Stimulated activated CD4-positive, alpha-beta T cell treated with anti-CD3 and anti-CD28 coated beads, Interleukin-2, amount 100 ng/mL, for 48 hours (primary cell): ENCODE results near the gene ZNF17.
A peak's percentile ranks its signal among the peaks of the same experiment; 100 is the strongest.
"Not testable (repeated sequence)": the region's sequence is repeated elsewhere in the genome, so short reads cannot be mapped to it uniquely, and the experiment has no call there.

Source experiments
- DNase-seq, 2 donors: peaks; one replicate each; pipeline ENCODE4 v3.0.0-alpha.2; 2020

The ZNF17 gene

DNA sequence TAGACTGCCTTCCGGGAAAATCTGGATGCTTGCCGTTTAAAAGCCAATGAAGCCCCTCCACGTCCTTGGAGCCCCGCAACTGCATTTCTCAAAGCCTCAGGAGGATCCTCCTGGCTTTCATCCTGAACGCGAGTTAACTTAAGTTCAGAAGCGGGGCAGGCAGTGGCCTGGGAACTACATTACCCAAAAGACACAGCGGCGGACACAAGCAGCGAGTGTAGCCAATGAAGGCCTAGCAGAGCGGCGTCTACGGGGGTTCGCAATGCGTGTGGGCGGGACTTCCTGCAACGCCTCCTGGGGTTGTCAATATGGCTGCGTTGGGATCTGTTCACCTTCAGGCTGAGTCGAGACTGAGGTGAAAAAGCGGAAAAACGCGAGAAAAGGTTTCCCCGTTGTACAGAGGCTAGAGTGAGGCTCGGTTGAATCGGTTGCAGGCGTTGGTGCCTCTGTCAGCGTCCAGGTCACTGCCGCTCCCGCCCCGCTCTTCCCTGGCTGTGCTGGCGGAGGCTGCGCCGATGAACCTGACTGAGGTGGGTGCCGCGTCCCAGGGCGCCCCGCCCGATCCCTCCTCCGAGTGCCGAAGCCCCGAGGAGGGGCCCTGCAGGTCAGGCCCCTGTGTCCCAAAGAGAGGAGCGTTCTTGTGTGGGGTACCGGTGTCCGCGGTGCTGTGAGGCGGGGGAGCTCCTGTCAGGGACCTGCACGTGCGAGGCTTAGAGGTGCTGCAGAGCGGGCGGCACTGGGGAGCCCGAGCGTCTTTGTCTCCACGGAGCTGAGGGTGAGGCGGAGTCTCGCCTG is at the start of gene ZNF17:
TSS of gene ZNF17 (plus strand) at position 285 of the 795 bp plus-strand sequence. CDS start 2,455 bp downstream, outside the sequence.
- peak; percentile 80 to 86 for DNase-seq

DNA sequence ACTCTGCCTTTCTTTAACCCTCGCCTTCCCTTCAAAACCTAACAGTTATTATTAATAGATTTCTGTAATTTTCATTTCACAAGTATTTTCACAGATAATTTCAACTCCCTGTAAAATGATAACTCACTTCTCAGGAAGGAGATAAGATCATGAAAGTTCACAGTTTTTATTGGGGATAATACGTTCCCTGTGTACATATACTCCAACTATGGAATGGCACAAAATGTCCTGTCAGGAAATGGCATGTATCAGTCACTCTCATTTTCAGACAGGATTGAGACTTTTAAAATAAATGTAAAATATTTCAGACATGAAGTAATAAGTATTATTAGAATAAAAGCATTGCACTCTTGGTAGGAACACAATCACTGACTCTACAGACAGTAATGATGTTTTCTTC is 48.5 kb upstream of the ZNF17 start:
- DNase-seq = no peak

DNA sequence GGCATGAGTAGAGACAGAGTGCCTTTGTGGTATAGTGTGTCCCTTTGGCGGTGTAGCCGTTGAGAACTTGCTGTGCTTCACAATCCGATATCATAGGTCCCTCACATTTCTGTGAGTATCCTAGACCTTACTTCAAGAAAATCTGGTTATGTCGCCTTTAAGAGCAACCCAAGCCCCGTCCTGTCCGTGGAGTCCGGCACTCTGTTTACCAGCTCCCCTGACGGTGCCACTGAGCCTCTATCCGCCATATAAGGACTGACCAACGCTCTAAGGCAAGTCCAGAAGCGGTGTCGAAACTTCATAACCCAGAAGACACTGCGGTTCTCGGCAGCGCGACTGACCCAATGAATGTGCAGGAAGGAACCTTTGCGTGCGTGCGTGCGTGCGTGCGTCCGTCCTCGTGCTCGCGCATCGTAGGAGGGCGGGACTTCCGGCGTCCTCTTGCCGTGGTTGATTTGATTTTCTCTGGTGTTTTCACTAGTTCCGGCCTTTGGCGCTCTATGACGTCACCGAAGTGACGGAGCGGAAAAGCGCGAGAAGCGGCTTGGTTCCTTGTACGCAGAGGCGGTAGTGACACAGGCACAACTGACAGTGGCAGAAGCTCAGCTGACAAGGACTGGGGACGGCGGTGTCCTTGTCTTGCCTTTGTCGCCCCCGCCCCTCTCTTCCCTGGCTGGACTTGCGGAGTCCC is 47.8 kb upstream of the ZNF17 start, which contains the start of the genes TRAPPC2B and ZNF547:
TSS of gene TRAPPC2B (plus strand) at position 555 of the 691 bp plus-strand sequence. CDS start 1,283 bp downstream, outside the sequence.
TSS of gene ZNF547 (plus strand) at position 555 of the 691 bp plus-strand sequence. CDS start 5,005 bp downstream, outside the sequence.
- DNase-seq = peak; percentile 93 to 94

DNA sequence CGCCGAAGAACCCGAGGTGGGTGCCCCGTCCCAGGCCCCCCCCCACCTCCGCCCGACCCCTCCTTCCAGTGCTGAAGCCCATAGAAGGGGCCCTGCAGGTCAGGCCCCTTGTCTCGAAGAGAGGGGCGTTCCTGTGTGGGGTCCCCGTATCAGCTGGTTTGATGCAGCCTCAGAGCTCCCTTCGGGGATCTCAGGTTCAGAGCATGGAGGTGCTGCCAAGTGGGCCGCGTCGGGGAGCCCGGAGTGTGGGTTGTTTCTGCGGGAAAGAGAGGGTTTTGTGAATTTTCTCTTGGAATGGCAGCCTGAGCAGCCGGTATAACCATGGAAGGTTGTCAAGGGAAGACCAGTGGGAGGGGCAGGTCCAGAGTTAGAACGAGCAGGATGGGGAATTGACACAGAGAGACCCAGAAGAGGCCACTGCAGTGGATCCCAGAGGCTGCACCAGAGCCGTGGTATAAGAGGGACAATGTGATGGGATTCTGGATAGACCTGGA is 47.2 kb upstream of the ZNF17 start:
- no peak for DNase-seq

DNA sequence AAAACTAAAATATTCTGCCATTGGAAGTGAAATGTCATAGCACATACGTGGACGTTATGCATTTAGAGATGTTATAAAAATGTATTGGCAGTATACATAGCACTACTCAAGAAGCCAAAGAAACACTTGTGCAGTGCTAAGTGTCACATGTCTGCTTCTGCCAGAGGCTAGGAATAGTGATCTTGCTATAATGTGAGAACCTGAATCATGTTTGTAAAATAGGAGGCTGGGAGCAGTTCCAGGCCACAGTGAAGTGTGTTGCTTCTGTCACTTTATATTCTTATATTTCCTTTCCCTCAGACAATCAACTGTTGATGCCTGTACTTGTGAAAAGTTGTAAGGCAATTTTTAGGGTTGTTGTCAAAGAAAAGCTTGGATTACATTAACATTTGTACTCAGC is 44.2 kb upstream of the ZNF17 start:
- no peak for DNase-seq

DNA sequence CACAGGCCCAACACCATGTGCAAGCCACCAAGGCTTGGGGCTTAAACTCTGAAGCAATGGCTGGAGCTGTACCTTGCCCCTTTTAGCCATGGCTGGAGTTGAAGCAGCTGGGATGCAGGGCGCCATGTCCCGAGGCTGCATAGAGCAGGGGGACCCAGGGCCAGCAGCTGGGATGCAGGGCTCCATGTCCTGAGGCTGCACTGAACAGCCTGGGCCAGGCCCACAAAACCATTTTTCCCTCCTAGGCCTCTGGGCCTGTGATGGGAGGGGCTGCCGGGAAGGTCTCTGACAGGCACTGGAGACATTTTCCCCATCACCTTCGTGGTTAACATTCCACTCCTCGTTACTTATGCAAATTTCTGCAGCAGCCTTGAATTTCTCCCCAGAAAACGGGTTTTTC is 36.8 kb upstream of the ZNF17 start:
- DNase-seq = no peak

DNA sequence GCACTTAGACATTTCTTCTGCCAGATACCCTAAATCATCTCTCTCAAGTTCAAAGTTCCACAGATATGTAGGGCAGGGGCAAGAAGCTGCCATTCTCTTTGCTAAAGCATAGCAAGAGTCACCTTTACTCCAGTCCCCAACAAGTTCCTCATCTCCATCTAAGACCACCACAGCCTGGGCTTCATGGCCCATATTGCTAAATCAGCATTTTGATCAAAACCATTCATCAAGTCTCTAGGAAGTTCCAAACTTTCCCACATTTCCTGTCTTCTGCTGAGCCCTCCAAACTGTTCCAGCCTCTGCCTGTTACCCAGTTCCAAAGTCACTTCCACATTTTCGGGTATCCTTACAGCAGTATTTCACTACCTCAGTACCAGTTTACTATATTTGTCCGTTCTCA is 36.3 kb upstream of the ZNF17 start:
- not testable (repeated sequence) for DNase-seq

DNA sequence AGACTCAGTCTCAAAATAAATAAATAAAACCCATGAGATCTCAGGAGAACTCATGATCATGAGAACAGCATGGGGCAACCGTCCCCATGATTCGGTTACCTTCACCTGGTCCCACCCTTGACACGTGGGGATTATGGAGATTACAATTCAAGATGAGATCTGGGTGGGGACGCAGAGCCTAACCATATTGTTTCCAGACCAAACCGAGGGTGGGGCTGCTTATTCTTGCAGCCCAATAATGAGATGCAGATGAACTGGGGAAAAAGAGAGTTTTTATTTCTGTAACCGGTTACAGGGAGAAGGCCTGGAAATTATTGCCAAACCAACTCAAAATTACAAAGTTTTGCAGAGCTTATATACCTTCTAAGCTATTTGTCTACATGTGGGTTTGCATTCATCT is 34.8 kb upstream of the ZNF17 start:
- no peak for DNase-seq

DNA sequence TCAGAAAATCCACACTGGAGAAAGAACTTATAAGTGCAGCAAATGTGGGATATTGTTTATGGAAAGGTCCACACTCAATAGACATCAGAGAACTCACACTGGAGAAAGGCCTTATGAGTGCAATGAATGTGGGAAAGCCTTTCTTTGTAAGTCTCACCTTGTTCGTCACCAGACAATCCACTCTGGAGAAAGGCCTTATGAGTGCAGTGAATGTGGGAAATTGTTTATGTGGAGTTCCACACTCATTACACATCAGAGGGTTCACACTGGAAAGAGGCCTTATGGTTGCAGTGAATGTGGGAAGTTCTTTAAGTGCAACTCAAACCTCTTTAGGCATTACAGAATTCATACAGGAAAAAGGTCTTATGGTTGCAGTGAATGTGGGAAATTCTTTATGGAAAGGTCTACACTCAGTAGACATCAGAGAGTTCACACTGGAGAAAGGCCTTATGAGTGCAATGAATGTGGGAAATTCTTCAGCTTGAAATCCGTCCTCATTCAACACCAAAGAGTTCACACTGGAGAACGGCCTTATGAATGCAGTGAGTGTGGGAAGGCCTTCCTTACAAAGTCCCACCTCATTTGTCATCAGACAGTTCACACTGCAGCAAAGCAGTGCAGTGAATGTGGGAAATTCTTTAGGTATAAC is 33.3 kb upstream of the ZNF17 start:
- no peak for DNase-seq

DNA sequence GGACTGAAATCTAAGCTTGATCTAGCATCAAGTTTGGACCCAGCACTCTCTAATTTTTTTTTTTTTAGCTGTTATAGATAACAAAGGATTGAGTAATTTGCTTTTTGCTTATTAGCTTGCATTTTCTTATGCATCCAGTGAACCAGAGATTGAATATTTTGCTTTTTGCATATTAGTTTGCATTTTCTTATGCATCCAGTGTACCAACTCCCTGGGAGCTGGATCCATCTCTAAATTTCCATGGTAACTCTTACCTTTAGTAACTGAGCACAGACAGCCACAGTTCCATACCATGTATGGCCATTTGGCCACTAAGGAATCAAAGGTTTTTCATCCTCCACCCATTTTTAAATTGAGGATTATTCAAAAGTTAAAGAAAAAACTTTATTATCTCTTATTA is 30.0 kb upstream of the ZNF17 start:
- no peak for DNase-seq

DNA sequence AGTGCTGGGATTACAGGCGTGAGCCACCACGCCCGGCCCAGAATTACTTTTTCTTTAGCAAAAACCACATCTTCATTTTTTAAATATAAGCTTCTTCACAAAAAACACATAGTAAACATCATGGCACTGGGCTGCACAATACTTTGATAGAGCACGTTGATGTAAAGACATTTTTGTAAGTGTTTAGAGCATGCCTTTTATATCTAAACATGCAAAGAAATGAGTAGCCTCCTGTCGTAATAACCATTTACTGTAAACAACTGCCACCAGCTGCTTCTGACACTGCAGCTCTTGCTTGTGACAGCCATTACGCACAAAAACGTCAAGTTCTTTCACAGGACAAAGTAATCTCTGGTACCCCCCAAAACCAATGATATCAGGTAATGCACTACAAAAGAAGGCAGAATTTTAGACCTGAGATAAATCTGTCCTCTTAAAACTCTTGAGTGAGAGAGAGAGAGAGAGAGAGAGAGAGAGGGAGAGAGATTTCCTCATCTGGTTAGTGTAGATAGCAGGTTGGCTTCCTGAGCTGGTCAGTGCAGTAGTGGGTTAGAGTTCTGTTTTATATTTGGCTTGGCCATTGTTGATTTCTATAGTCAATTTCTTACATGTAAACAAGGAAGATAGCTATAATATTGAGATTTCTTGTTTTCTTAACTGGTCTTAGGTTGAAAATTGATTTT is 28.0 kb upstream of the ZNF17 start:
- no peak for DNase-seq

DNA sequence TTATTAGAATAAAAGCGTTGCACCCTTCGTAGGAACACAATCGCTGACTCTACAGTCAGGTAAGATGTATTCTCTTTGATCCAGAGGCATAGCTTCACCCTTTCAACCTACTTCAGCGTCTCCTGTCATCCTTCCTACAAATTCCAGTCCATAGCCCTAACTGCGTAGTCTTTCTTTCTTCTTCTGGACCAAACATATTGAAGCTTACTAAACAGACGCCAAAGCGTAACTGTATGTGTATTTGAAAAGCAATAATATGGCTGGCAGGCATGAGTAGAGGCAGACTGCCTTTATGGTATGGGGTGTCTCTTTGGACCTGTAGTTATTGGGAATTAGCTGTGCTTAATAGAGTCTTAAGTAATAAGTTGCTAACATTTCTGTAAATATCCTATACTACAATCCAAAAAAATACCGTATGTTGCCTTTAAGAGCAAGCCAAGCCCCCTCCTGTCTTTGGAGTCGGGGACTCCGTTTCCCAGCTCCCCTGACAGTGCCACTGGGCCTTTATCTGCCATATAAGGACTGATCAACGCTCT is 21.7 kb upstream of the ZNF17 start:
- no peak for DNase-seq

DNA sequence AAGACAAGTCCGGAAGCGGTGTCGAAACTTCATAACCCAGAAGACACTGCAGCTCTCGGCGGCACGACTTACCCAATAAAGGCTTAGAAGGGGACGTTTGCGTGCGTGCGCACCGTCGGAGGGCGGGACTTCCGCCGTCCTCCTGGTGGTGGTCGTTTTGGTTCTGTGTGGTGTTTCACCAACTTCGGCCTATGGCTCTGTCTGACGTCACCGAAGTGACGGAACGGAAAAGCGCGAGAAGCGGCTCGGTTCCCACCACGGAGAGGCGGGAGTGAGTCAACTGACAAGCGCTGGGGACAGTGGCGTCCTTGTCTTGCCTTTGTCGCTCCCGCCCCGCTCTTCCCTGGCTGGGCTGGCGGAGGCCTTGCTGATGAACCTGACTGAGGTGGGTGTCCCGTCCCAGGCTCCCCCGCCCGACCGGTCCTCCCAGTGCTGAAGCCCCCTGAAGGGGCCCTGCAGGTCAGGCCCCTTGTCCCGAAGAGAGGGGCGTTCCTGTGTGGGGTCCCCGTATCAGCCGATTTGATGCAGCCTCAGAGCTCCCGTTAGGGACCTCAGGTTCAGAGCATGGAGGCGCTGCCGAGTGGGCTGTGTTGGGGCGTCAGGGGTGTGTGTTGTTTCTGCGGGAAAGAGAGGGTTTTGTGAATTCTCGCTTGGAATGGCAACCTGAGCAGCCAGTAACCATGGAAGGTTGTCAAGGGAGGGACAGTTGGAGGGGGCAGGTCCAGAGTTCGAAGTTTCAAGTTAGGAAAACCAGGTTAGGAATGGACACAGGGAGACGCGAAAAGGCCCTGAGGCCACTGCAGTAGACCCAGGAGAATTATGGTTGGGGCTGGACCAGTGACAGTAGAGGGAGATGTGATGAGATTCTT is 21.0 kb upstream of the ZNF17 start, which contains the start of gene ZNF548:
TSS of gene ZNF548 (plus strand) at position 125 of the 869 bp plus-strand sequence. CDS start at position 371, 246 bp downstream.
- peak; percentile 89 to 92 for DNase-seq

DNA sequence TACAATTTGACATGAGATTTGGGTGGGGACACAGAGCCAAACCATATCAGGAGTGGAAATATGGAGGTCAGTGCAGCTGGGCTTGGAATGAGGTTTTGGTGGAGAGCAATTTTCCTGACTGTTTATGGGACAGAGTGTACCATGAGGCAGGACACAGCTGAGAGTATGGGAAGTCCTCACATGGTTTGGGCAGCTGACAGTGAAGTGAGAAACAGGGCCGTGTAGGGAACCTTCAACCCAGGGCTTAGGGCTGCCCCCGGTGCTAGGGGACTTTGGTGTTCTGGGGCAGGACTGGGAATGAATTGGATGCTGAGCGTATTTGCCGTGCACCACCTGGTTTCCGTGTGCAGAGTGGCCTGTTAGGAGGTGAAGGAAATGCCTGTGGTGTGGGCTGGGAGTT is 15.3 kb upstream of the ZNF17 start:
- DNase-seq = no peak

DNA sequence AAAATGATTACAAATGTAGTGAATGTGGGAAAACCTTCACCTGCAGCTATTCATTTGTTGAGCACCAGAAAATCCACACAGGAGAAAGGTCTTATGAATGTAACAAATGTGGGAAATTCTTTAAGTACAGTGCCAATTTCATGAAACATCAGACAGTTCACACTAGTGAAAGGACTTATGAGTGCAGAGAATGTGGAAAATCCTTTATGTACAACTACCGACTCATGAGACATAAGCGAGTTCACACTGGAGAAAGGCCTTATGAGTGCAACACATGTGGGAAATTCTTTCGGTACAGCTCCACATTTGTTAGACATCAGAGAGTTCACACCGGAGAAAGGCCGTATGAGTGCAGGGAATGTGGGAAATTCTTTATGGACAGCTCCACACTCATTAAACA is 12.1 kb upstream of the ZNF17 start:
- no peak for DNase-seq

DNA sequence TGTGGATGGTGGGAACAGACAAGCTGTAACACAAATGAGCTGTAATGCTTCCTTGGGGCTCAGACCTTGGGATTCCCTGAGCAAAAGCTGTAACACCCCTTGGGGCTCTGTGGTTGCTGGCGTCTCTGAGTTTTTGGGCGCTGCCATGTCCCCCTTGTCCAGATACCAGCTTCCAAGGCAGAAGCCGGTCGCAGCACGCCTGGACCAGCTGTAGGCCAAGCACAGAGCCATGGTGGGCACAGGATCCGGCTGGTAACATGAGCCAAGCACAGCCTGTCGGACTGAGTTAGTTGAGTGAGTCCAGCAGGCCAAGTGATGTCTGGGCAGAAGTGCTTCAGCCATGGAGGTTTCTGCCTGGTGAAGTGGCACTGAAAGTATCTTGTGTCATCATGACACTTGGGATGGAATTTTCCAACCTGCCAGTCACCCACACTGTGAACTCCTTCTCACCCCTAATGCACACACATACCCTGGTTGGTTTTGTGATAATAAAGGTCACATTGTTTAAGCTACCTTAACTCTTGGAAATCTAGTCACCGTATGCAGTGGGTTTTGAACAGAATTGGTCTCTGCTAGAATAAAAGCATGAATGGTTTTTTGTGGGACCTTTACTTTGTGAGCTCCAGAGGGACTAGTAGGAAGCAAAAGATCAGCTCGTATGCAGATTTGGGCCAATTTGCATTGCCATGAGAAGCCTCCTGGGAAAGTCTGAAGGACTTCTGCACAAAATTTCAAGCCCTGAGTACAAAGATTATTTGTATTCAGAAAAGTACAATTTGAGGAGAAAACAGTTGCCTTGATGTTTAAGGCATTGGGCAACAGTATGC is 7.0 kb upstream of the ZNF17 start:
- no peak for DNase-seq

DNA sequence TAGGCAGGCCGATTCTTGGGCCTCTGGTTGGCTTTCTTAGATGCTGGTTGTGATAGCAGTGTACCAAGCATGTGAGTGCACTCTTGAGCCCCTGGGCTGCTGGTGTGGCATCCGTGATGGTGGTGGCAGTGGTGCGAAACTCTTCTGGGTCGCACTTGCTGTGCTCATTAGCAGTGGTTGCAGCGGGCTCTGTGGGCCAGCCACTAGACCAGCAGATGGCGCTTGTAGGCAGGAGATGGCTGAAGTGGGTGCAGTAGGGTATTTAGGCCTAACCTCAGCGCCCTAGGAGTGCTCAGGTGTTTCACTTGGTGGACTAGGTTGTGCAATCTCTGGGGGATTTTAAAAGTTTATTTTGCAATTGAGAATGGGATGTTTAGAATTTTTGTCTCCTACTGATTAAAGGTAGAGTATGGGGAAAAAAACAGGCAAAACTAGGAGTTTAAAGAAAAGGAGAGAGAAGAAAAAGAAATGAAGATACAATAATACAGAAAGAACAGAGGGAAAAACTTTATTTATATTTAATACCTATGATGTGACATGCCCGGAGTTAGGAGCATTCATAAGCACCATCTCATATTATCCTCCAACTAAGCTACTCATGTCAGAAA is 4.3 kb upstream of the ZNF17 start:
- DNase-seq = peak; percentile 59 to 61

DNA sequence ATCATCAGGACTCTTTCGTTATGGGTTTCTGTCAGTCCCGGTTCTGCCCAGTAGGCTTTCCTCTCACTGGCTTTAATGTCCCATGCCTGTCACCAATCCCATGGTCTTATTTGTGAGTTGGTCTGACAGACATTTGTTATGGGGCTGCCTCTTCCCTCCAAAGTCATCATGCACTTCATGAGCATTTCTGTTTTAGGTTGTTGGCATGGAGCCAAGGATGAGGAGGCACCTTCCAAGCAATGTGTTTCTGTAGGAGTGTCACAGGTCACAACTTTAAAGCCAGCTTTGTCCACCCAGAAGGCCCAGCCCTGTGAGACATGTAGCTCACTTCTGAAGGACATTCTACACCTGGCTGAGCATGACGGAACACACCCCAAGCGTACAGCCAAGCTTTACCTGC is 8.5 kb downstream of the ZNF17 start:
- DNase-seq = no peak

DNA sequence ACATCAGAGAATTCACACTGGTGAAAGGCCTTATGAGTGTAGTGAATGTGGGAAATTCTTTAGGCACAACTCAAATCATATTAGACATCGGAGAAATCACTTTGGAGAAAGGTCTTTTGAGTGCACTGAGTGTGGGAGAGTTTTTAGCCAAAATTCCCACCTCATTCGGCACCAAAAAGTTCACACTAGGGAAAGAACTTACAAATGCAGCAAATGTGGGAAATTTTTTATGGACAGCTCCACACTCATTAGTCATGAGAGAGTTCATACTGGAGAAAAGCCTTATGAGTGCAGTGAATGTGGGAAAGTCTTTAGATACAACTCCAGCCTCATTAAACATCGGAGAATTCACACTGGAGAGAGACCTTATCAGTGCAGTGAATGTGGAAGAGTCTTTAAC is 10.1 kb downstream of the ZNF17 start:
- no peak for DNase-seq
